OCI-LY7 (cell line): ENCODE results near the gene CCT6B. TPM values are rescaled to one million over a fixed set of nuclear protein-coding genes. Genes with fewer than 3 reads are reported as not detected.

Source experiments
- Bru-seq: library from RNA; stranded (reverse); fragments of 400-500 nt; gene quantifications from one replicate; lab custom pipeline; 2021; lab: Mats Ljungman, UMichigan
- BruChase-seq, 2 experiments: library from RNA; stranded (reverse); fragments of 400-500 nt; gene quantifications; one replicate each; lab custom pipeline; 2021; lab: Mats Ljungman, UMichigan
- BruUV-seq: library from RNA; stranded (reverse); fragments of 400-500 nt; replicated peaks from 2 replicates; lab custom pipeline; 2021; lab: Mats Ljungman, UMichigan
- CTCF ChIA-PET: fragments of 300-600 bp; sonication (Branson Sonifier 250); formaldehyde crosslinking; loops from one replicate; lab custom pipeline; 2022; ENCODE audit warnings: antibody characterized with exemption; ENCODE audit not compliant: unreplicated experiment; lab: Charles Lee
- POLR2A ChIA-PET: fragments of 300-600 bp; sonication (Branson Sonifier 250); formaldehyde crosslinking; loops from one replicate; lab custom pipeline; 2022; ENCODE audit warnings: antibody characterized with exemption; lab: Charles Lee
- DNase-seq: peaks from one replicate; pipeline ENCODE4 v3.0.0-alpha.2; 2015; ENCODE audit warnings: low spot score
- H2AFZ ChIP-seq: fragments of 200-600 bp; sonication (generic), shearing (Covaris generic); 2 replicates; pipeline ENCODE4 v1.6.1; 2014; ENCODE audit warnings: mild to moderate bottlenecking, antibody characterized with exemption, low read length, moderate library complexity
- H3K27ac ChIP-seq: fragments of 200-600 bp; sonication (generic); 2 replicates; pipeline ENCODE4 v1.5.1; 2014; ENCODE audit warnings: mixed run types, low read depth, mild to moderate bottlenecking, moderate library complexity, low read length, inconsistent platforms; ENCODE audit not compliant: poor library complexity, severe bottlenecking
- H3K36me3 ChIP-seq: fragments of 200-600 bp; sonication (generic); 2 replicates; pipeline ENCODE4 v1.6.1; 2014; ENCODE audit warnings: mild to moderate bottlenecking, antibody characterized with exemption, low read length, moderate library complexity, mixed read lengths; ENCODE audit not compliant: insufficient read depth
- H3K4me1 ChIP-seq: fragments of 200-600 bp; sonication (generic); 2 replicates; pipeline ENCODE4 v1.5.1; 2014; ENCODE audit warnings: mild to moderate bottlenecking, low read length; ENCODE audit not compliant: insufficient read depth, poor library complexity, severe bottlenecking
- H3K4me2 ChIP-seq: fragments of 200-600 bp; sonication (generic); 2 replicates; pipeline ENCODE4 v1.6.1; 2014; ENCODE audit warnings: mild to moderate bottlenecking, low read length
- H3K4me3 ChIP-seq: fragments of 200-600 bp; sonication (generic); 2 replicates; pipeline ENCODE4 v1.5.1; 2014; ENCODE audit warnings: mild to moderate bottlenecking, low read depth, low read length; ENCODE audit not compliant: poor library complexity, severe bottlenecking
- H3K79me2 ChIP-seq: fragments of 200-600 bp; sonication (generic); 2 replicates; pipeline ENCODE4 v1.6.1; 2016; ENCODE audit warnings: low read depth, mild to moderate bottlenecking, low read length, moderate library complexity, mixed read lengths; ENCODE audit not compliant: insufficient read depth
- H3K9me2 ChIP-seq: fragments of 200-600 bp; sonication (generic); 2 replicates; pipeline ENCODE4 v1.6.1; 2016; ENCODE audit warnings: mild to moderate bottlenecking, low read length, mixed read lengths; ENCODE audit not compliant: insufficient read depth
- H3K9me3 ChIP-seq: fragments of 200-600 bp; sonication (generic); 2 replicates; pipeline ENCODE4 v1.6.1; 2014; ENCODE audit warnings: mild to moderate bottlenecking, mixed run types, low read length, mixed read lengths
- H4K20me1 ChIP-seq: fragments of 200-600 bp; sonication (generic); 2 replicates; pipeline ENCODE4 v1.6.1; 2014; ENCODE audit warnings: mild to moderate bottlenecking, antibody characterized with exemption, low read length, moderate library complexity, mixed read lengths; ENCODE audit not compliant: insufficient read depth
- EZH2phosphoT487 ChIP-seq: fragments of 200-600 bp; sonication (generic); IDR thresholded peaks from 2 replicates; pipeline ENCODE4 v1.6.1; 2018; ENCODE audit warnings: low read depth, borderline replicate concordance, mild to moderate bottlenecking, mixed run types, antibody characterized with exemption, low read length, moderate library complexity, mixed read lengths
- intact Hi-C: fragments of 100-400 bp; cut with micrococcal nuclease; formaldehyde crosslinking; loops from one replicate; pipeline ENCODE4 v1.10.0; 2022; ENCODE audit not compliant: unreplicated experiment
- long read RNA-seq: library from polyadenylated mRNA; stranded (forward); transcript quantifications from one replicate; pipeline ENCODE4 v2.0.0, GENCODE V29; 2022
- total RNA-seq, 2 experiments: library from RNA; depleted of rRNA in 1 of 2; stranded (reverse); fragments of >200 nt in 1 of 2; shearing (Covaris generic) in 1 of 2; gene quantifications; 2 replicates each; pipeline ENCODE4 v1.2.3, GENCODE V29; 2014 to 2022
- TF ChIP-seq, protein P1 (sequence below): fragments of 200-600 bp; sonication (generic); conservative IDR thresholded peaks from 2 replicates; pipeline ENCODE4 v1.5.1; 2014; ENCODE audit warnings: mild to moderate bottlenecking, antibody characterized with exemption, low read length, moderate library complexity, mixed read lengths

Gene CCT6B, protein sequence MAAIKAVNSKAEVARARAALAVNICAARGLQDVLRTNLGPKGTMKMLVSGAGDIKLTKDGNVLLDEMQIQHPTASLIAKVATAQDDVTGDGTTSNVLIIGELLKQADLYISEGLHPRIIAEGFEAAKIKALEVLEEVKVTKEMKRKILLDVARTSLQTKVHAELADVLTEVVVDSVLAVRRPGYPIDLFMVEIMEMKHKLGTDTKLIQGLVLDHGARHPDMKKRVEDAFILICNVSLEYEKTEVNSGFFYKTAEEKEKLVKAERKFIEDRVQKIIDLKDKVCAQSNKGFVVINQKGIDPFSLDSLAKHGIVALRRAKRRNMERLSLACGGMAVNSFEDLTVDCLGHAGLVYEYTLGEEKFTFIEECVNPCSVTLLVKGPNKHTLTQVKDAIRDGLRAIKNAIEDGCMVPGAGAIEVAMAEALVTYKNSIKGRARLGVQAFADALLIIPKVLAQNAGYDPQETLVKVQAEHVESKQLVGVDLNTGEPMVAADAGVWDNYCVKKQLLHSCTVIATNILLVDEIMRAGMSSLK
- total RNA-seq (2014; rRNA removed; shearing (Covaris generic)) (0.10 and 1.9 TPM in 2 replicates), total RNA-seq (2022) (2.6 and 4.4 TPM in 2 replicates), Bru-seq, nascent RNA (percentile 44 among the genes with signal in this experiment), BruChase-seq, experiment 1, labeled RNA remaining after a 6-hour chase (percentile 42 among the genes with signal in this experiment), BruChase-seq, experiment 2, labeled RNA remaining after a 2-hour chase (percentile 44 among the genes with signal in this experiment)
- long read RNA-seq, partial matches to known transcripts: 1 of 3 reads
- long read RNA-seq, other reads (novel, unspliced or antisense): 2 of 3 reads

DNA sequence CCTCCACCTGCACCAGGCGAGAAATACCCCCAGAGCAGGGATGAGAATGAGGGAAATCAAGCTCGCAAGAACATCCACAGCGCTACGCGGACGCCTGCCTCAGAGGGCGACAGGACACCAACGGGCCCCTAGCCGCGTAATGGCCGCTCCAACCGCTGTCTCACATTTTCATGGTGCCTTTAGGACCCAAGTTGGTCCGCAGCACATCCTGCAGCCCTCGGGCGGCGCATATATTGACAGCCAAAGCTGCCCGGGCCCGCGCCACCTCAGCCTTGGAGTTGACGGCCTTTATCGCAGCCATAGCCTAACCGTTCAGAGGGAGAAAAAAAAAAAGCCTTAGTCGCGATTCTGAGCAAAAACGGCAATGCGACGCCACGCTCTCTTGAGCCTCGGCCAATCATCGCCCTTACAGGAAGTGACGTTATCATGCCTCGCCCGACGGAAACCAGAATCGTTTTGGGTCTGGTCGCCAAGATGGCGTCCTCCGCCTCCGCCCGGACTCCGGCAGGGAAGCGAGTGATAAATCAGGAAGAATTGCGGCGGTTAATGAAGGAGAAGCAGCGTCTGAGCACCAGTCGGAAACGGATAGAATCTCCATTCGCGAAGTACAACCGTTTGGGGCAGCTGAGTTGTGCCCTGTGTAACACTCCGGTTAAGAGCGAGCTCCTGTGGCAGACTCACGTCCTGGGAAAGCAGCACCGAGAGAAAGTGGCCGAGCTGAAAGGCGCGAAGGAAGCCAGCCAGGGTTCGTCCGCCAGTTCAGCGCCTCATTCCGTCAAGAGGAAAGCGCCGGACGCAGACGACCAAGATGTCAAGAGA lies at the start of gene CCT6B, which contains the start of gene ZNF830:
TSS of gene CCT6B (minus strand) at position 368 of the 819 bp plus-strand sequence. CDS start at position 301, 67 bp downstream.
TSS of gene ZNF830 (plus strand) at position 448 of the 819 bp plus-strand sequence. CDS start at position 475, 27 bp downstream.
- peak; percentile 94 for DNase-seq
- TF ChIP-seq EZH2phosphoT487: no peak
- TF ChIP-seq, protein P1, sequence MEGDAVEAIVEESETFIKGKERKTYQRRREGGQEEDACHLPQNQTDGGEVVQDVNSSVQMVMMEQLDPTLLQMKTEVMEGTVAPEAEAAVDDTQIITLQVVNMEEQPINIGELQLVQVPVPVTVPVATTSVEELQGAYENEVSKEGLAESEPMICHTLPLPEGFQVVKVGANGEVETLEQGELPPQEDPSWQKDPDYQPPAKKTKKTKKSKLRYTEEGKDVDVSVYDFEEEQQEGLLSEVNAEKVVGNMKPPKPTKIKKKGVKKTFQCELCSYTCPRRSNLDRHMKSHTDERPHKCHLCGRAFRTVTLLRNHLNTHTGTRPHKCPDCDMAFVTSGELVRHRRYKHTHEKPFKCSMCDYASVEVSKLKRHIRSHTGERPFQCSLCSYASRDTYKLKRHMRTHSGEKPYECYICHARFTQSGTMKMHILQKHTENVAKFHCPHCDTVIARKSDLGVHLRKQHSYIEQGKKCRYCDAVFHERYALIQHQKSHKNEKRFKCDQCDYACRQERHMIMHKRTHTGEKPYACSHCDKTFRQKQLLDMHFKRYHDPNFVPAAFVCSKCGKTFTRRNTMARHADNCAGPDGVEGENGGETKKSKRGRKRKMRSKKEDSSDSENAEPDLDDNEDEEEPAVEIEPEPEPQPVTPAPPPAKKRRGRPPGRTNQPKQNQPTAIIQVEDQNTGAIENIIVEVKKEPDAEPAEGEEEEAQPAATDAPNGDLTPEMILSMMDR: no peak
- H3K27ac ChIP-seq: peak within 1 kb of the TSS; percentile 60
- H3K9me3 ChIP-seq: no peaks in the 10 kb centered on the region
- POLR2A ChIA-PET: interaction anchor here (1.8 kb wide), 1 partner anchor 13 kb away, joined by 7 read pairs; no protein-coding TSS in a partner anchor
- H3K4me3 ChIP-seq: peak within 1 kb of the TSS; percentile 80
- CTCF ChIA-PET: interaction anchor here (1.0 kb wide), 1 partner anchor 21 kb away, joined by 3 read pairs; no protein-coding TSS in a partner anchor
- intact Hi-C loops: loop anchor here (1.0 kb wide), 1 partner anchor 20 kb away; no protein-coding TSS in a partner anchor
- no peaks in the 10 kb centered on the region for H4K20me1 ChIP-seq
- H3K9me2 ChIP-seq: no peaks in the 10 kb centered on the region
- BruUV-seq: no TSS peak
- peaks cover 33% of the 10 kb centered on the region for H3K36me3 ChIP-seq
- peaks cover 20% of the 10 kb centered on the region for H3K4me1 ChIP-seq
- peak within 1 kb of the TSS; percentile 97 for H3K4me2 ChIP-seq
- H2AFZ ChIP-seq: peak within 1 kb of the TSS; percentile 83
- peaks cover 24% of the 10 kb centered on the region for H3K79me2 ChIP-seq

DNA sequence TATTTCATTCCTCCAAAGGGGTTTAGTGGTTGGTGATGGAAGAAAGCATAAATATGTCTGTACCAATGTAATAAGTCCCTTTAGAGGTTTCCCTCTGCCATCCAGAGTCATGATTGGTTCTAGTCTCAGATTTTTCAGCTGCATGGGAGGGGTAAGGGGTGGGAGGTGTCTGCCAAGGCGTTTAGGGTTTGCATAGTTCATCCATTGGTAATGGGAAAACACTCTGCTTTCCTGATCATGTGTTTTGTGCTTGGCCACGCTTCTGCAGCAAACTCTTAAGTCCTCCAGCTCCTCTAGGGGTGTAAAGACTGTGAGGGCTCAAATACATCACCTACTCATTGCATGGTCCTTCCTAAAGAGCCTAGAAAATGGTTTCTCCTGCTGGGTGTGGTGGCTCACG lies 48.8 kb upstream of the CCT6B start:
- peaks cover 24% of the 10 kb centered on the region; the same call in 1 of the 2 replicates for H3K36me3 ChIP-seq
- intact Hi-C loops: loop anchor here (5.0 kb wide), 1 partner anchor 77 kb away; no protein-coding TSS in a partner anchor

More for the DNA sequence above, 48.8 kb upstream of the CCT6B start:
- TF ChIP-seq, protein P1: no peak
- TF ChIP-seq EZH2phosphoT487: no peak
- H3K27ac ChIP-seq: no peak overlapping the region
- H3K4me2 ChIP-seq: no peak overlapping the region
- no peaks in the 10 kb centered on the region for H3K9me3 ChIP-seq
- H2AFZ ChIP-seq: no peak overlapping the region
- POLR2A ChIA-PET: interaction anchor here (0.7 kb wide), 3 partner anchors 18 to 1118 kb away, joined by 3 to 6 read pairs (median 4); no protein-coding TSS in a partner anchor
- no peaks in the 10 kb centered on the region for H3K4me1 ChIP-seq
- BruUV-seq: no TSS peak
- H3K9me2 ChIP-seq: no peaks in the 10 kb centered on the region
- no peaks in the 10 kb centered on the region for H3K79me2 ChIP-seq
- H3K4me3 ChIP-seq: no peak overlapping the region
- no peaks in the 10 kb centered on the region for H4K20me1 ChIP-seq
- DNase-seq: no peak
- CTCF ChIA-PET: no interaction called here
